EL (cell line): ENCODE measurements around the gene CD40.

Experiments used
- DNase-seq: peaks from one replicate; pipeline ENCODE4 v3.0.0-alpha.2; 2016

The CD40 gene

DNA sequence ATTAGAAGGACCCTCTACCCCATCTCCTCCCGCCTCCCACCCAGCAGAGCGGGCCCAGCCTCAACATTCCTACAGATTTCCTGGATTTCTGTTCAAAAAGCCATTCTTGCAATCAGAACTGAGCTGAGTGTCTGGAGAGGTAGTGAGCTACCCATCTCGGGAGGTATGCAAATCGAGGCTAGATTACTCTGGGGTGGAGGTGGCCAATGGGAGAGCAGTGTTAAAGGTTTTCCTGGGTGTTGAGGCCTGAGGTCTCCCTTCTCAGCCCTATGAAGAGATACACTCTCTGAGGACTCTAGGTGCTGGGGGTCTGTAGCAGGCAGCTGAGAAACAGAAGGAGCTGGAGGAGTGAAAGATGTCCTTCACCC lies 57.0 kb downstream of the CD40 start:
- DNase-seq: no peak

- no peak for DNase-seq
These were observed 58.7 kb downstream of the CD40 start for GRCh38 chr20:46176739-46177378.

DNA sequence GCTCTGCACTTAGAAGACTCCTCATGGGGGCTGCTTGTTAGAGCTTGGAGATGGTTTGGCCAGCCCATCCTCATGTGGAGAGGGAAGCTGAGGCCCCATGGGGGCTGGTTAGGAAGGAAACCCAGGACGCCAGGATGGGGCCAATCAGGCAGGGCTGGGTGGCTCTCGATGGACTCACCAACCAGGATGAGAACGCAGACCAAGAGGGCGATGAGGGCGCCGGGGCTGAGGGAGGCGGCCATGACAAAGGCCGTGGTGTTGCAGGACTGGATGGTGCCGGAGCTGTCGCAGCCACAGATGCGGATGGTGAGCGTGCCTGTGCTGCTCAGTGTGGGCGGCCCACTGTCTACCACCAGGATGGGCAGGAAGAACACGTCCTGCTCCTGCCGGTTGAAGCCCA lies 59.7 kb downstream of the CD40 start:
- no peak for DNase-seq

DNA sequence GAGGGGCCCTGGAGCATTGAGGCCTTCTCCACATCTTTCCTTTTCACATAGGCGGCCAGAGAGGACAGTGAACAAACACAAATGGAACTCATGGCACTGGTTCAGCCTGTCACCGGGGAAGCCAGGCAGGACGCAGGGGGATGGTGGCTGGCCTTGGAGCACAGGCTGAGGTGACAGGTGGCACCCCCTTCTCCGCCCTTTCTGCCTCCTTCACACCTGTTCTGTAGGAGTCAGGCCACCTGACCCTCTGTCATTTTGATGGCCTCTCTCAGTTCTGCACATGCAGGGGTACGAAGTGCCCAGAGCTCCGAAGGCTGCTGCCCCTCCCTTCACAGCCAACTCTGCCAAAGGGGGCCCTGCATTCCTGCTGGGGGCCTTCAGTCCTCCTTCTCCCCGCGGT lies 60.8 kb downstream of the CD40 start:
- no peak for DNase-seq
